Erythroblast (primary cell): ENCODE measurements around the gene IDS.

Experiments
- GATA1 ChIP-seq: IDR thresholded peaks from 2 replicates; pipeline ENCODE4 v1.6.1; 2011; ENCODE audit warnings: low read depth, mild to moderate bottlenecking, control low read depth, low read length, moderate library complexity
- POLR2A ChIP-seq: IDR thresholded peaks from 2 replicates; pipeline ENCODE4 v1.6.1; 2011; ENCODE audit warnings: mild to moderate bottlenecking, low read length

- TF ChIP-seq POLR2A (no peak), GATA1 (no peak)
These were observed 28.6 kb downstream of the IDS start for GRCh38 chrX:149476513-149476912.
